Smooth muscle cell (in vitro differentiated cells): ENCODE measurements around the gene C8A. TPM values are rescaled to one million over a fixed set of nuclear protein-coding genes. Genes with fewer than 3 reads are reported as not detected.

Experiments used
- DNase-seq: peaks from one replicate; lab custom pipeline; 2025; ENCODE audit not compliant: unreplicated experiment; lab: John Stamatoyannopoulos, UW
- H2AFZ ChIP-seq: fragments of 200-600 bp; sonication (generic); 2 replicates; pipeline ENCODE4 v1.6.0; 2016; ENCODE audit warnings: antibody characterized with exemption, low read depth, mild to moderate bottlenecking
- H3F3A ChIP-seq: fragments of 200-600 bp; sonication (generic); 2 replicates; pipeline ENCODE4 v1.6.0; 2017; ENCODE audit warnings: antibody characterized with exemption, low read depth
- H3K27ac ChIP-seq: fragments of 200-600 bp; sonication (generic); 2 replicates; pipeline ENCODE4 v1.5.1; 2016; ENCODE audit warnings: low read depth, mild to moderate bottlenecking
- H3K27me3 ChIP-seq: fragments of 200-600 bp; sonication (generic); 2 replicates; pipeline ENCODE4 v1.6.1; 2016; ENCODE audit warnings: low read depth, mild to moderate bottlenecking
- H3K36me3 ChIP-seq: fragments of 200-600 bp; sonication (generic); 2 replicates; pipeline ENCODE4 v1.5.1; 2016; ENCODE audit warnings: low read depth
- H3K4me1 ChIP-seq: fragments of 200-600 bp; sonication (generic); 2 replicates; pipeline ENCODE4 v1.5.1; 2016; ENCODE audit warnings: low read depth
- H3K4me2 ChIP-seq: fragments of 200-600 bp; sonication (generic); 2 replicates; pipeline ENCODE4 v1.6.0; 2016; ENCODE audit warnings: mild to moderate bottlenecking
- H3K4me3 ChIP-seq: fragments of 200-600 bp; sonication (generic); 2 replicates; pipeline ENCODE4 v1.5.1; 2016; ENCODE audit warnings: mild to moderate bottlenecking
- H3K79me2 ChIP-seq: fragments of 200-600 bp; sonication (generic); 2 replicates; pipeline ENCODE4 v1.6.0; 2016; ENCODE audit warnings: low read depth, mild to moderate bottlenecking
- H3K9ac ChIP-seq: fragments of 200-600 bp; sonication (generic); 2 replicates; pipeline ENCODE4 v1.6.0; 2016; ENCODE audit warnings: low read depth
- H3K9me3 ChIP-seq: fragments of 200-600 bp; sonication (generic); replicated peaks from 2 replicates; pipeline ENCODE4 v1.5.1; 2016; ENCODE audit warnings: low read depth
- H4K20me1 ChIP-seq: fragments of 200-600 bp; sonication (generic); 2 replicates; pipeline ENCODE4 v1.6.0; 2016; ENCODE audit warnings: low read depth
- WGBS: methylation state at CpG from one replicate; pipeline ENCODE4 v1.1.7; 2016; ENCODE audit warnings: low lambda C conversion rate; 5-methylcytosine and 5-hydroxymethylcytosine counted together
- polyA plus RNA-seq: library from polyadenylated mRNA; unstranded; fragments of >200 nt; fragmentation: Nextera tagmentation; extraction: Ambion mirVana; gene quantifications from 2 replicates; pipeline ENCODE4 v1.2.1, GENCODE V29; 2016
- total RNA-seq: library from RNA; depleted of rRNA; stranded (reverse); fragments of >200 nt; gene quantifications from 2 replicates; pipeline ENCODE4 v1.2.3, GENCODE V29; 2014
- TF ChIP-seq, protein P1 (sequence below): fragments of 200-600 bp; sonication (generic); IDR thresholded peaks from 2 replicates; pipeline ENCODE4 v1.5.1; 2017; ENCODE audit warnings: borderline replicate concordance, mild to moderate bottlenecking, antibody characterized with exemption; ENCODE audit not compliant: insufficient read depth, poor library complexity, severe bottlenecking

The C8A gene
- total and polyA plus RNA-seq, 2 experiments from 2014 or later, result not detected

DNA sequence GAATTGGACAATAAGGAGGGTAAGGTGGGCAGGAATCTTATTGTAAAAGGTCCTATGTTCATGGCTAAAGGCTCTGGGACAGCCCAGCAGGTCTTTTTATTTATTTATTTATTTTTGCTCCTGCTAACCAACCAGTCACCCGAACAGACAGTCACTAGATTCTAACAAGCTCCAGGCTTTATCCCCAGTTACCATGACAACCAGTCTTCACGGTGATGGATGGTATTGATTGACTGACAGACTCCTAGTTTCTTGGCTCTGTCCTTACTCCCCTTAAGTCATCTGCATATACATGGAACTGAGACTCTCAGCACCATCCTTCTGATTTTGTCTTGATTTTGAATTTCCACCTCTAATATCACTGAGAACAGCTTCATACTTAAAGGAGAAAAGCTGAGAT lies 44.3 kb downstream of the C8A start:
- no peaks in the 10 kb centered on the region for H3K36me3 ChIP-seq
- no peaks in the 10 kb centered on the region for H3K79me2 ChIP-seq
- no peak overlapping the region for H3K4me2 ChIP-seq
- peaks cover 9% of the 10 kb centered on the region for H3K4me1 ChIP-seq
- WGBS, result 81% methylated on average over 2 of the region's 2 CpGs
- H3K27me3 ChIP-seq, result peaks cover 11% of the 10 kb centered on the region
- DNase-seq, result no peak
- H3K9ac ChIP-seq, result no peak overlapping the region
- no peak overlapping the region for H3K27ac ChIP-seq
- H2AFZ ChIP-seq, result no peak overlapping the region
- no peaks in the 10 kb centered on the region for H4K20me1 ChIP-seq
- TF ChIP-seq, protein P1, sequence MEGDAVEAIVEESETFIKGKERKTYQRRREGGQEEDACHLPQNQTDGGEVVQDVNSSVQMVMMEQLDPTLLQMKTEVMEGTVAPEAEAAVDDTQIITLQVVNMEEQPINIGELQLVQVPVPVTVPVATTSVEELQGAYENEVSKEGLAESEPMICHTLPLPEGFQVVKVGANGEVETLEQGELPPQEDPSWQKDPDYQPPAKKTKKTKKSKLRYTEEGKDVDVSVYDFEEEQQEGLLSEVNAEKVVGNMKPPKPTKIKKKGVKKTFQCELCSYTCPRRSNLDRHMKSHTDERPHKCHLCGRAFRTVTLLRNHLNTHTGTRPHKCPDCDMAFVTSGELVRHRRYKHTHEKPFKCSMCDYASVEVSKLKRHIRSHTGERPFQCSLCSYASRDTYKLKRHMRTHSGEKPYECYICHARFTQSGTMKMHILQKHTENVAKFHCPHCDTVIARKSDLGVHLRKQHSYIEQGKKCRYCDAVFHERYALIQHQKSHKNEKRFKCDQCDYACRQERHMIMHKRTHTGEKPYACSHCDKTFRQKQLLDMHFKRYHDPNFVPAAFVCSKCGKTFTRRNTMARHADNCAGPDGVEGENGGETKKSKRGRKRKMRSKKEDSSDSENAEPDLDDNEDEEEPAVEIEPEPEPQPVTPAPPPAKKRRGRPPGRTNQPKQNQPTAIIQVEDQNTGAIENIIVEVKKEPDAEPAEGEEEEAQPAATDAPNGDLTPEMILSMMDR, result no peak
- no peaks in the 10 kb centered on the region for H3K9me3 ChIP-seq
- no peak overlapping the region for H3K4me3 ChIP-seq
- H3F3A ChIP-seq, result no peaks in the 10 kb centered on the region

DNA sequence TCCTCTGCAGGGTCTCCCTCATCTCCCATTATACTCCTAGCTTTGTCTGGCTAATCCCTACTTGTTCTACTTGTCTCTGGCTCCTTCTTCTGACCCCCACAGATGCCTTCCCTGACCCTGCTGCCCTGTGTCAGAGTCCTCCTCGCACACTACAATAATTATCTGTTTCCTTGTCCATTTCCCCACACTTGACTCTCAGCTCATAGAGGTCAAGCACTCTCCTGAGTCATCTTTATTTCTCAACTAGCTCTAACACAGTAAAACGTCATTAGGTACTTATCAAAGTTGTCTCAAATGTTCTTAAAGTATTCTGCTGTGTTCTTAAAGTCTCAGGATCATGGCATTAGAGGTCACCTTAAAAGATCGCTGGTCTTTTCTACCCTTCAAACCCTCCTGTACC lies 47.1 kb downstream of the C8A start:
- Histone ChIP-seq H3K9me3 (no peaks in the 10 kb centered on the region), H3K36me3 (no peaks in the 10 kb centered on the region), H3K27me3 (peaks cover 11% of the 10 kb centered on the region), H3F3A (no peaks in the 10 kb centered on the region), H3K79me2 (no peaks in the 10 kb centered on the region), H4K20me1 (no peaks in the 10 kb centered on the region), H3K9ac (no peak overlapping the region), H3K4me3 (no peak overlapping the region), H3K4me2 (no peak overlapping the region), H3K4me1 (peaks cover 9% of the 10 kb centered on the region), H3K27ac (no peak overlapping the region), H2AFZ (no peak overlapping the region)
- DNase-seq, result no peak
- WGBS, result 39% methylated on average over 3 of the region's 3 CpGs
- TF ChIP-seq, protein P1, result no peak

DNA sequence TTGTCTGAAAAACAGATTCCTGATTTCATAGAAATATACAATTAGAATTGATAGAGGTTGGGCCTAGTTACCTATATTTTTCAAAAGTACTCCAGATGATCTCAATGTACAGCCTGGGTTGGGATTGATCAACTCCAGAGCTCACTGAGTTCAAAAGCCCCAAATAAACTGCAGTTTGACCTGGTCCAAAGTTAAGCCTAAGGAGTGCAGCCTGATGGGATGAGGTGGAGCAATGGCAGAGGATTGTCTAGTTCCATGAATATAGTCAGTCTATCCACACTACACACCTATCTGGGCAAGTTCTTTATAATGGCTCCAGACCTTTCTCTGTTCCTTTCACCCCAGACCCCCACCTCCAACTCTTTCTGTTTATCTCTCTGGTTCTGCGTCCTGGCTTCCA lies 49.2 kb downstream of the C8A start:
- Histone ChIP-seq H3K27me3 (no peaks in the 10 kb centered on the region), H3F3A (no peaks in the 10 kb centered on the region), H3K9me3 (no peaks in the 10 kb centered on the region), H3K79me2 (no peaks in the 10 kb centered on the region), H3K4me2 (no peak overlapping the region), H3K4me1 (peaks cover 9% of the 10 kb centered on the region), H3K27ac (no peak overlapping the region), H3K36me3 (no peaks in the 10 kb centered on the region), H2AFZ (no peak overlapping the region), H3K9ac (no peak overlapping the region), H3K4me3 (no peak overlapping the region), H4K20me1 (no peaks in the 10 kb centered on the region)
- TF ChIP-seq, protein P1, result no peak
- DNase-seq, result no peak
- 100% methylated on average over 1 of the region's 1 CpG for WGBS

DNA sequence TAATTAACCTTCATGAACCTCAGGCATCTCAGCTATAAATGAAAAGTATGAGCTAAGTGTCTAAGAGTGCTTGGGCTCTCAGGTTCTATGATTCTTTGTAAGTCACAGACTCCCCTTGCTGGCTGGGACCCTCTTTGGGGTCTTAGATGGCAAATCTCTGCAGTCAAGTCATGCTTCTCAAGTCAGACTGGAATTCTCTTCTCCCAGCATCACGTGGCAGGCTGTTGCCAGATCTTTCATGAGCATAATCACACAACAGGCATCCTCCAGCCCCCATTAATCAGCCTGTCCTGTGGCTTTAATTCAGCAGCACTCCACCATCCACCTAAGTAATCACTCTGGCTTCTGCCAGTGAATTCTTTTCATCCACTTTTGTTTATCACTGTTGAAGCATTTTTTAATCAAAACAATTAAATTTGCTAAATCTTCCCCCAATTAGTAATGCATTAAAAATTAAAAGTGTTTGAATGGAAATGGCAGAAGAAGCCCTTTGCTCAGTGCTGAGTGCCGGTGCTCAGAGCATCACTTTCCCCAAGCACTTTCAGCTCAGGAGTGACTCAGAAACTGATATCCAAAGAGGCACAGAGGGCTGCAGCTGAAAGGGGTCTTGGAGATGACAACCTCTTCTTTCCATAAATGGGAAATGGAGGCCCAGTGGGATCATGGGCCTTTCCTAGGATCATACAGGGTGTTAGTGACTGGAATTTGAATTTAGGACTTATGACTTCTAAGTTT lies 50.2 kb downstream of the C8A start:
- H3K4me1 ChIP-seq, result peaks cover 9% of the 10 kb centered on the region
- no peaks in the 10 kb centered on the region for H3K9me3 ChIP-seq
- WGBS, result 38% methylated on average over 2 of the region's 2 CpGs
- no peaks in the 10 kb centered on the region for H3K36me3 ChIP-seq
- no peak overlapping the region for H2AFZ ChIP-seq
- H3K9ac ChIP-seq, result no peak overlapping the region
- no peak overlapping the region for H3K4me2 ChIP-seq
- H3K4me3 ChIP-seq, result no peak overlapping the region
- H4K20me1 ChIP-seq, result no peaks in the 10 kb centered on the region
- no peak for DNase-seq
- H3F3A ChIP-seq, result no peaks in the 10 kb centered on the region
- no peaks in the 10 kb centered on the region for H3K27me3 ChIP-seq
- H3K79me2 ChIP-seq, result no peaks in the 10 kb centered on the region
- TF ChIP-seq, protein P1, result no peak
- no peak overlapping the region for H3K27ac ChIP-seq
